Mucosa of descending colon (tissue), 3 donors: ENCODE results near the gene EGFL8. TPM values are rescaled to one million over a fixed set of nuclear protein-coding genes. Genes with fewer than 3 reads are reported as not detected.

Experiments used
- ATAC-seq: fragments of 200-7000 bp; cut with Tn5 transposase; one replicate; pipeline ENCODE4 v1.9.1; 2020; ENCODE audit warnings: mild to moderate bottlenecking, moderate library complexity
- DNase-seq, 3 donors: peaks; one replicate each; pipeline ENCODE4 v3.0.0-alpha.2; 2020
- H3K36me3 ChIP-seq: fragments of 200-600 bp; one replicate; pipeline ENCODE4 v1.8.0; 2021; ENCODE audit warnings: low read depth, mild to moderate bottlenecking
- H3K4me1 ChIP-seq: fragments of 200-600 bp; one replicate; pipeline ENCODE4 v1.8.0; 2021; ENCODE audit warnings: low read depth, mild to moderate bottlenecking
- H3K4me3 ChIP-seq: fragments of 200-600 bp; one replicate; pipeline ENCODE4 v1.8.0; 2021; ENCODE audit warnings: mild to moderate bottlenecking
- H3K9me3 ChIP-seq: fragments of 200-600 bp; one replicate; pipeline ENCODE4 v1.8.0; 2021; ENCODE audit warnings: mild to moderate bottlenecking
- CTCF ChIP-seq: fragments of 200-600 bp; IDR thresholded peaks from one replicate; pipeline ENCODE4 v1.8.0; 2022; ENCODE audit warnings: antibody characterized with exemption, mild to moderate bottlenecking
- intact Hi-C, 2 donors: fragments of 100-400 bp; cut with DNase I in 1 of 2; cut with micrococcal nuclease in 1 of 2; formaldehyde crosslinking; loops; one replicate each; pipeline versions ENCODE4 v1.11.0 to v1.11.1; 2022; cut with DNase I, micrococcal nuclease
- total RNA-seq, 3 donors: library from RNA; stranded (reverse); fragmentation: NEBNext Ultra II Directional in 2 of 3; extraction: Animal tissue kit (Norgen Biotek cat#: 25700) in 2 of 3; gene quantifications; one replicate each; pipeline versions ENCODE4 v1.2.1 to v1.2.4, GENCODE V29; 2021 to 2023
- donor health status: DM: no; HTN: no; CAD: no; lungs with moderate emphysema.
- donor health status: DM: no; HTN: no; CAD: no.
- donor health status: DM: no; HTN: yes; CAD: no.

EGFL8 gene
- total RNA-seq, 3 donors from 2014 or later = 16.9 to 32.1 (median 21.5) TPM

GRCh38 chr6:32178547-32179440, 14.4 kb downstream of the EGFL8 start:
- intact Hi-C loops = no loop called here
- Histone ChIP-seq H3K4me3 (peak overlapping the region; percentile 25), H3K36me3 (peaks cover 4% of the 10 kb centered on the region), H3K4me1 (peaks cover 40% of the 10 kb centered on the region), H3K9me3 (no peaks in the 10 kb centered on the region)
- ATAC-seq (no peak), DNase-seq (no peak)
- no peak for TF ChIP-seq CTCF

DNA sequence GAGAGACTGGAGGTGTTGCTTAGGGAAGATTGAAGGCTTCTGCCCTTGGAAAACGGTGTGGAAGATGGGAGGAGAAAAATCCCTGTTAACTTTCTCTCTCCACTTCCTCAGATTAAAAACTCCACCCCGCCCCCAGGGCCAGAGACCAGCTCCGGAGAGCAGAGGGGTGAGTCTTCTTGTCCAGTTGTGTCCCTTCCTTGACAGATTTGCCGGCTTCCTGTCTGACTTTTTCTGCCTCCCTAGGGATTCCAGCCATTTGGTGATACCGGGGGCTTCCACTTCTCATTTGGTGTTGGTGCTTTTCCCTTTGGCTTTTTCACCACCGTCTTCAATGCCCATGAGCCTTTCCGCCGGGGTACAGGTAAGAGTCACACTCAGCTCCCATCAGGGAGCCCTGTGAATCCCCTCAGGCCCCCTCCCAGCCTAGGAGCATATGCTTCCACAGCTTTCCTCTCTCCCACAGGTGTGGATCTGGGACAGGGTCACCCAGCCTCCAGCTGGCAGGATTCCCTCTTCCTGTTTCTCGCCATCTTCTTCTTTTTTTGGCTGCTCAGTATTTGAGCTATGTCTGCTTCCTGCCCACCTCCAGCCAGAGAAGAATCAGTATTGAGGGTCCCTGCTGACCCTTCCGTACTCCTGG, 15.5 kb downstream of the EGFL8 start:
- no peak for TF ChIP-seq CTCF
- no peak overlapping the region for H3K4me3 ChIP-seq
- H3K36me3 ChIP-seq = peaks cover 4% of the 10 kb centered on the region
- H3K9me3 ChIP-seq = no peaks in the 10 kb centered on the region
- peaks cover 38% of the 10 kb centered on the region for H3K4me1 ChIP-seq
- intact Hi-C loops = no loop called here
- peak in 1 of 3 donors; percentile 16 for DNase-seq
- no peak for ATAC-seq

- H3K4me3 ChIP-seq = no peak overlapping the region
These were observed 16.8 kb downstream of the EGFL8 start for GRCh38 chr6:32181148-32181702.

GRCh38 chr6:32181915-32182529, 17.6 kb downstream of the EGFL8 start:
- H3K4me3 ChIP-seq = no peak overlapping the region
- peaks cover 4% of the 10 kb centered on the region for H3K36me3 ChIP-seq
- no peaks in the 10 kb centered on the region for H3K9me3 ChIP-seq
- ATAC-seq (no peak), DNase-seq (no peak)
- H3K4me1 ChIP-seq = peaks cover 27% of the 10 kb centered on the region
- intact Hi-C loops = no loop called here
- TF ChIP-seq CTCF = no peak

More at GRCh38 chr6:32181148-32181702, 16.8 kb downstream of the EGFL8 start:
- H3K4me1 ChIP-seq = peaks cover 33% of the 10 kb centered on the region
- ATAC-seq (no peak), DNase-seq (no peak)
- no peak for TF ChIP-seq CTCF
- intact Hi-C loops = no loop called here
- no peaks in the 10 kb centered on the region for H3K9me3 ChIP-seq
- H3K36me3 ChIP-seq = peaks cover 4% of the 10 kb centered on the region

GRCh38 chr6:32182555-32182981, 18.2 kb downstream of the EGFL8 start:
- Histone ChIP-seq H3K4me1 (peaks cover 25% of the 10 kb centered on the region), H3K9me3 (no peaks in the 10 kb centered on the region), H3K36me3 (peaks cover 4% of the 10 kb centered on the region), H3K4me3 (no peak overlapping the region)
- ATAC-seq (no peak), DNase-seq (no peak)
- intact Hi-C loops = no loop called here
- TF ChIP-seq CTCF = no peak
